RWPE2 (cell line): ENCODE measurements around the gene RGS9.

Experiments used
- ATAC-seq: fragments of 200-7000 bp; cut with Tn5 transposase; 3 replicates; pipeline ENCODE4 v1.9.1; 2021; ENCODE audit warnings: low read depth
- DNase-seq: peaks from one replicate; pipeline ENCODE4 v3.0.0-alpha.2; 2020; ENCODE audit warnings: low spot score
- H3K27ac ChIP-seq: fragments of 450-650 bp; 2 replicates; pipeline ENCODE4 v1.5.1; 2017; ENCODE audit warnings: mild to moderate bottlenecking; ENCODE audit not compliant: poor library complexity, severe bottlenecking
- H3K27me3 ChIP-seq: fragments of 250-450 bp; sonication (Bioruptor Pico); 2 replicates; pipeline ENCODE4 v1.5.1; 2021; ENCODE audit warnings: mild to moderate bottlenecking, moderate library complexity; ENCODE audit not compliant: insufficient read depth, poor library complexity, severe bottlenecking
- H3K36me3 ChIP-seq: fragments of 250-450 bp; sonication (Bioruptor Pico); 2 replicates; pipeline ENCODE4 v1.5.1; 2020; ENCODE audit warnings: low read depth, mild to moderate bottlenecking, moderate library complexity
- H3K4me1 ChIP-seq: fragments of 250-450 bp; sonication (Bioruptor Pico); 2 replicates; pipeline ENCODE4 v1.5.1; 2021; ENCODE audit warnings: mild to moderate bottlenecking, moderate library complexity; ENCODE audit not compliant: insufficient read depth, poor library complexity, severe bottlenecking
- H3K4me3 ChIP-seq: fragments of 250-450 bp; sonication (Bioruptor Pico); 2 replicates; pipeline ENCODE4 v1.5.1; 2021; ENCODE audit warnings: mild to moderate bottlenecking, moderate library complexity; ENCODE audit not compliant: severe bottlenecking
- H3K9me3 ChIP-seq: fragments of 250-450 bp; sonication (Bioruptor Pico); 2 replicates; pipeline ENCODE4 v1.5.1; 2021; ENCODE audit warnings: mild to moderate bottlenecking, moderate library complexity; ENCODE audit not compliant: severe bottlenecking
- CTCF ChIP-seq: fragments of 450-650 bp; IDR thresholded peaks from one replicate; pipeline ENCODE4 v1.5.1; 2017; ENCODE audit warnings: mild to moderate bottlenecking, moderate library complexity; ENCODE audit not compliant: poor library complexity, severe bottlenecking

Gene RGS9

DNA sequence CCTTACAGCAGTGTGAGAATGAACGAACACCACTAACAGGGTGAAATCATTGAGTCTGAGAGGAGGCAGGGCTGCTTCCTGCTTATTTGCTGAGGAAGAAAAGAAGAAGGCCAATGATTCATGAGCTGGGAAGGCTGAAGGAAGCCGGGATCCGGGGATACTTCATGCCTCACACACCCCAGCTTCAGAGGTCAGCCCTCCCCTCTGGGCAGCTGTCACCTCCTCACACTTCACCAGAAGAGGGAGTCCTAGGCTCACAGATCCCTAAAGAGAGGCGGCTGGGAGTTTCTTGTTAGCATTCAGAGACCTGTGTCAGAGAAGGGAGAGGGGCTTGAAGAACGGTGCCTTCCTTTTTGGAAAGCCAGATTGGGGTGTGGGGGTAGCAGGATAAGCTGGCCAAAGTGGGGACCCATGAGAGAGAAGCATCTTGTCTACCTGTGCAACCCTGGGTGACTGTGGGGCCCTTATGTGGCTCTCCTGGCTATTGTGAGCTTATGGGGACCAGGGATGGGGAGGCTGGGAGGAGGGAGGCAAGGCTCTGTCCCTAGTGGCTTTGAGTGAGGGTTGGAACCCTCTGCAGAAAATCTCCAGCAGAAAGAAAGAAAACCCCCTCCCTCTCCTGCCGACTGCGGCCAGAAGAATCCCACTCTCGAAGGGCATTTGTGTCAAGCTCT is 94.6 kb downstream of the RGS9 start:
- peak; percentile 72 for TF ChIP-seq CTCF
- DNase-seq: peak; percentile 75
- Histone ChIP-seq H3K9me3 (no peaks in the 10 kb centered on the region), H3K27ac (no peak overlapping the region), H3K4me1 (peaks cover 7% of the 10 kb centered on the region), H3K27me3 (no peaks in the 10 kb centered on the region), H3K36me3 (no peaks in the 10 kb centered on the region), H3K4me3 (no peak overlapping the region)
- peak; percentile 94 for ATAC-seq

DNA sequence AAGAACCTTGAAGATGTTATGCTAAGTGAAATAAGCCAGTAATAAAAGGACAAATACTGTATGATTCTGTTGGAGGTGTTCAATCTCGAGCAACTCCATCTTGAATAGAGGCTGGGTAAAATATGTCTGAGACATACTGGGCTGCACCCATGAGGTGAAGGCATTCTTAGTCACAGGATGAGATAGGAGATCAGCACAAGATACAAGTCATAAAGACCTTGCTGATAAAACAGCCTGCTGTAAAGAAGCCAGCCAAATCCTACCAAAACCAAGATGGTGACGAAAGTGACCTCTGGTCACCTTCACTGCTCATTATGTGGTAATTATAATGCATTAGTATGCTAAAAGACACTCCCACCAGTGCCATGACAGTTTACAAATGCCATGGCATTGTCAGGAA is 98.1 kb downstream of the RGS9 start:
- Histone ChIP-seq H3K4me3 (no peak overlapping the region), H3K27me3 (no peaks in the 10 kb centered on the region), H3K9me3 (no peaks in the 10 kb centered on the region), H3K36me3 (no peaks in the 10 kb centered on the region), H3K27ac (no peak overlapping the region), H3K4me1 (no peaks in the 10 kb centered on the region)
- ATAC-seq (no peak), DNase-seq (no peak)
- no peak for TF ChIP-seq CTCF

GRCh38 chr17:65236321-65236720 is 99.2 kb downstream of the RGS9 start:
- no peaks in the 10 kb centered on the region for H3K4me1 ChIP-seq
- no peak overlapping the region for H3K27ac ChIP-seq
- ATAC-seq: no peak
- no peaks in the 10 kb centered on the region for H3K9me3 ChIP-seq
- DNase-seq: no peak
- H3K36me3 ChIP-seq: no peaks in the 10 kb centered on the region
- H3K27me3 ChIP-seq: no peaks in the 10 kb centered on the region
- no peak for TF ChIP-seq CTCF
- H3K4me3 ChIP-seq: no peak overlapping the region

DNA sequence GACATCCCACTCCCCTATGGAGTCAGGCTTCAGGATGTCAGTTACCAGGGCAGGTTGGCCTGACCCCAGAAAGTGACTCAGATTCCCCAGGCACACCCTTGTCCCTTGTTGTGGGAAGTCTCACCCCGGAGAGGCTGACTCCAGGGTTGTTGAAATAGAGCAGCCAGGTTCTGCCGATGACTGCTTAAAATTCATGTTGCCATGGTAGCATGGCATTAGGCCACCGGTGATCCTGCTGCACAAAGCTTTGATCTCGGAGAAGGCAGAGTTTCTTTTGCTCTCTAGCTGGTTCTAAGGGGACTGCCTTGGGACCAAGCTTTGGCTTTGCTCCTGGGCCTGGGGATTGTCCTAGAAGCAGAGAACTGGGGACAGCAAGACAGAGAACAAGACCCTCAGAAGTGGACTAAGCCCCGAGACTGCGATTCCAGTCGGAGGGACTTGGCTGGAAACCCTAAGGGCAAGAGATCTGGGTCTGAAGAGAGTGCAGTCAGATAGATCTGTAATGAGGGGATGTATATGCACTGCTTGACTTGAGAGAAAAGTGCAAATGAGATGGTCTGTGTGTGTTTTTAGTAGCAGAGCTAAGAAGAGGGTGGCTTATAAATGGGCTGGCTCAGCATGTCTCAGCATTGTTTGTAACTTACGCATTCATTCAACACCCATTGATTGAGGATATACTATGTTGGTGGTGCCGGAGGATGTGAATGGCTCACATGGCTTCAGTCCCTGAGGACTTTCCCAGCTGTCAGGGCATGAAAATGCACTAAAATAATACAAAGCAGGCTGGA is 106.9 kb downstream of the RGS9 start:
- H3K27me3 ChIP-seq: no peaks in the 10 kb centered on the region
- no peak for DNase-seq
- no peaks in the 10 kb centered on the region for H3K4me1 ChIP-seq
- no peak for TF ChIP-seq CTCF
- no peak overlapping the region for H3K27ac ChIP-seq
- no peak overlapping the region for H3K4me3 ChIP-seq
- ATAC-seq: no peak
- no peaks in the 10 kb centered on the region for H3K36me3 ChIP-seq
- no peaks in the 10 kb centered on the region for H3K9me3 ChIP-seq

GRCh38 chr17:65246252-65246651 is 109.1 kb downstream of the RGS9 start:
- Histone ChIP-seq H3K27me3 (no peaks in the 10 kb centered on the region), H3K4me3 (no peak overlapping the region), H3K27ac (no peak overlapping the region), H3K4me1 (no peaks in the 10 kb centered on the region), H3K9me3 (no peaks in the 10 kb centered on the region), H3K36me3 (no peaks in the 10 kb centered on the region)
- DNase-seq (no peak), ATAC-seq (no peak)
- no peak for TF ChIP-seq CTCF
